ENCODE results near the gene SCN7A.
"Not testable (repeated sequence)": the region's sequence is repeated elsewhere in the genome, so short reads cannot be mapped to it uniquely, and the experiment has no call there.

The SCN7A gene

DNA sequence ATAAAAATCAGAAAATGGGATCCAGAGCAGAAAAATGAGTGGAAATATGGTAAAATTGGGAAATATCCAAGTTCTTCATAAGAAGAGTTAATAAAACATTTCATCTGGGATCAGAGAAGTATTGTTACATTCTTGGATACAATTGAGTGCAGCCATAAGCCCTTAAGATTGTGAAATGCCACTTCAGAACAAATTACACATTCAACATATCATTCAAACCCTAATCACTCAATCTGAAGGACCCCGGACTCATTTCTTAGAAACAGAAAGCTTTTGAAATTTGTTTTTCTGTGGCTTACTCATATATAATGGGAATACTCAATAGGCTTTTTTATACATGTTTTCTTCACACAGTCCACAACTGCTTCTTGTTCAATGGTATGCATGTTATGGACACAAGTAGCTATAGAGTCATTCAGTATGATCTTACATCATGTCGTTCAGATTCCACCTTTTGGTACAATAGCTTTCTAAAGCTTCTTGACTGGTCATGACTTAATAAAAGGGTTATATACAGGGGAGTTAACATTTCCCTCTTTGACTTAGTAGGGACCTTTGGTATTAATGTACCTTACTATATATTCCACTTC lies 39.9 kb downstream of the SCN7A start:
- in situ Hi-C loops (cut with MboI; ENCODE audit: low sequenced_read_pairs), result no loop called here

DNA sequence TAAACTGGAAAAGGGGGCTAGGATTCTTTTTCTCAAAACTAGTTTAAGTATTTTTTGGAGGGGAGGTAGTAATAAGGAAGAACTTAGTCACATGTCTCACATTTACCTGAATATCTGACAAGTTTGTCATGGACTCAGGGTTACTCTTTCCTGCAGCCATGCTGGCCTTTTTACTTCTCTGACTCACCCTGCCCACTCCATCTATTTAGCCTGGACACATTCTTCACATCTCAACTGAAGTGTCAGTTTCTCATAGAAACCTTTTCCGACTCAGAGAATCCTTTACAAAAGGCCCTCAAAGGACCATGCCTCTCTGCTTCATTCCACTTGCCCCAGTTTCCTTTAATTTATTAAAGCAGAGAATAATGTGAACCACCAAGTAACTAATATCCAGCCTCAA lies 42.6 kb downstream of the SCN7A start:
- in situ Hi-C loops (cut with MboI; ENCODE audit: low sequenced_read_pairs), result no loop called here

DNA sequence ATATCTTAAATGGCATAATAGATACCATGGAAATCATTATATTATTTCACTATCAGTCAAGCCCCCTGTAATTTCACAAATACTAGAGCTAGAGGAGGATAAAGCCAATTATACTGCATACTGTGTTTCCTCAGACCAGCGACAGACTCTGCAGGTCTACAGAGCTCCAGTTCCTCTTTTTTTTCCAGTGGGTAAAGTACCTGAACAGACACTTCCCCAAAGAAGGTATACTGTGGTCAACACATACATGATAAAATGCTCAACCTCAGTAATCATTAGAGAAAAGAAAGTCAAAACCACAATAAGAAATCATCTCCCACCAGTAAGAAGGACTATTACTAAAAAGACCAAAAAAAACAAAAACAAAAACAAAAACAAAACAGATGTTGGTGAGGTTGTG lies 44.6 kb downstream of the SCN7A start:
- in situ Hi-C loops (cut with MboI; ENCODE audit: low sequenced_read_pairs), result no loop called here

DNA sequence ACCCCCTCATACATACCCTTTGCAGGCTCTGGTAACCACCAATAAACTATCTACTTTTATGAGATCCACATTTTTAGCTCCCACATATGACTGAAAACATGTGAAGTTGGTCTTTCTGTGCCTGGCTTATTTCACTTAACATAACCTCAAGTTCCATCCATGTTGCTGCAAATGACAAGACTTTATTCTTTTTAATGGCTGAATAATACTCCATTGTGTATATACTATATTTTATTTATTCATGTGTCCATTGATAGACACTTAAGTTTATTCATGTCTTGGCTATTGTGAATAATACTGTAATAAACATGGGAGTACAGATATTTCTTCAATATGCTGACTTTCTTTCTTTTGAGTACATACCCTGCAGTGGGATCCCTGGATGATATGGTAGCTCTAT lies 45.9 kb downstream of the SCN7A start:
- in situ Hi-C loops (cut with MboI; ENCODE audit: low sequenced_read_pairs), result no loop called here

DNA sequence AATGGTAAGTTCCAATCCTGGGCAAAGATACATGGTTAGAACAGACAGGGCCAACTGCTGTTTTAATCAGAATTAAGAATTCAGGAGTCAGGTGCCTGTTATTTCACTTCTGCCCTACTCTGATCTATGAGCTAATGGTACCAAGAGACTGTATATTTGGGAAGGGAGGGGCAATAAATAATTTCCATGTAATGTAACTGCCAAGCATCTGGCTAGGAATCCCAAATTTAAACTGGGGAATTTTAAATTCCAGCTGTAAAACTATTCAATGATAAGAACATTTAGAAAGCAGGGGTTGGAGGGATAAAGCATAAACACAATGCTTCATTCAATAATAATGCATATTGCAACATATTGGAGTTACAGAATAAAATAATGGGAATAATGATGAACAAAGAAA lies 49.7 kb downstream of the SCN7A start:
- in situ Hi-C loops (cut with MboI; ENCODE audit: low sequenced_read_pairs), result no loop called here

DNA sequence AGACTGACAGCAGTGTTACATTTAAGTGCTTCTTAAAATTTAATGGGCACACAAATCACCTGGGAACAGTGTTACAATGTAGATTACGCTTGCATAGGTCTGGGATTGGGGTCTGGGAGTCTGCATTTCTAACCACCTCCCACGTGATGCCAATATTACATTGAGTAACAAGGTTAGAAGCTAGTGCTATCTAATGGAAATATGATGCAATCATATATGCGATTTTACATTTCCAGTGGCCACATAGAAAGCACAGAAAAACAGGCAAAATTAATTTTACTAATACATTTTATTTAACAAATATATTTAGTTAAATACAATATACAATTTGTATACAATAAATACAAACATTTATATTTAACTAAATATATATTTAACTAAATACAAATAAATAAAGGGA lies 53.7 kb downstream of the SCN7A start:
- in situ Hi-C loops (cut with MboI; ENCODE audit: low sequenced_read_pairs), result no loop called here

DNA sequence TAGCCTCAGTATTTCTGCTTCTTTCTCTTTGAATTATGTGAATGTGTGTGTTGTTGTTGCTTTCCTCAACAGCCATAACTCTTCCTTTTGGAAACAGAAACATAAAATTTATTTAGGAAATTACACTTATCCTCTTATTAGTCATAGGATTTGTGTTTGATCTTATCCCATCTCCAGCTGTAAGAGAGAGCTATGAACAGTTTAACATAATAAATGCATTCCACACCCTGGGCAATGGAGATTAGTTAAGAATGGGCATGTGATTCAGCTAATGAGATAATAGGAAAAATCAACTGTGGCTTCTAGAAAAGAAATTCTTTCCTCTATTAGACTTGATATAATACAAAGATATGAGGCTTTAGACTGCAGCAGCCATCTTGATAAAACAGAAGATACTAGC lies 55.0 kb downstream of the SCN7A start:
- in situ Hi-C loops (cut with MboI; ENCODE audit: low sequenced_read_pairs), result no loop called here

DNA sequence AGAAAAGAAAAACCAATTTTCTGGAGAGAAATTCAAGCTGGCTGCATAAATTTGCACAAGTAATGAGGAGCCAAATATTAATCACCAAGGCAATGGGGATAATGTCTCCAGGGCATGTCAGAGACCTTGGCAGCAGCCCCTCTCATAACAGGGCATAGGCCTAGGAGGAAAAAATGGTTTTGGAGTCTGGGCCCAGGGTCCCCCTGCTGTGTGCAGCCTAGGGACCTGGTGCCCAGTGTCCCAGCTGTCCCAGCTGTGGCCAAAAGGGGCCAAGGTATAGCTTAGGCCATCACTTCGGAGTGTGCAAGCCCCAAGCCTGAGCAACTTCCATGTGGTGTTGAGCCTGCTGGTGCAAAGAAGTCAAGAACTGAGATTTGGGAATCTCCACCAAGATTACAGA lies 57.1 kb downstream of the SCN7A start:
- in situ Hi-C loops (cut with MboI; ENCODE audit: low sequenced_read_pairs), result no loop called here

DNA sequence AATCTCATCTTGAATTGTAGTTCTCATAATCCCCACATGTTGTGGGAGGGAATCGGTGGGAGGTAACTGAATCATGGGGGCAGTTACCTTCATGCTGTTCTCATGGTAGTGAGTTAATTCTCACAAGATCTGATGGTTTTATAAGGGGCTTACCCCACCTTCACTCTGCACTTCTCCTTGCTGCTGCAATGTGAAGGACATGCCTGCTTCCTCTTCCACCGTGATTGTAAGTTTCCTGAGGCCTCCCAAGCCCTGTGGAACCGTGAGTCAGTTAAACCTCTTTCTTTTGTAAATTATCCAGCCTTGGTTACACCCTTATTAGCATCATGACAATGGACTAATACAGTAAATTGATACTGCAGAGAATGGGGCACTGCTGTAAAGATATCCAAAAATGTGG lies 57.9 kb downstream of the SCN7A start:
- in situ Hi-C loops (cut with MboI; ENCODE audit: low sequenced_read_pairs), result no loop called here

DNA sequence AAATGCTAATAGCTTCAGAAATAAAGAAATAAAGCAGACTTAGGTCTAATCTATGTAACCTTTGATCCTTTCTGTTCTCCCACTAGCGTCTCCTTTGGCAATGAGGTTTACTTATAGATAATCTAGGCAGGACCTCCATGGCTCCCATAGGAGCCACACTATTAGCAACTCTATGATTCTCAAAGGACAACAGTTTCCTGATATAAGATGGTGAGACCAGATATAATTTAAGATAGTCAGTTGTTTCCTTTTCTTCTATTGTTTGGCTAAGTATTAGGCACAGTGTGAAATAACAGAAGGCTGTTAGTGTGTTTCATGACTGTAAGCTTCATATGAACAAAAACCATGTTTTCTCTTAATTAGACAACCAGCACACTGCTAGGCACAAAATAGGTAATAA lies 59.6 kb downstream of the SCN7A start:
- in situ Hi-C loops (cut with MboI; ENCODE audit: low sequenced_read_pairs), result no loop called here

DNA sequence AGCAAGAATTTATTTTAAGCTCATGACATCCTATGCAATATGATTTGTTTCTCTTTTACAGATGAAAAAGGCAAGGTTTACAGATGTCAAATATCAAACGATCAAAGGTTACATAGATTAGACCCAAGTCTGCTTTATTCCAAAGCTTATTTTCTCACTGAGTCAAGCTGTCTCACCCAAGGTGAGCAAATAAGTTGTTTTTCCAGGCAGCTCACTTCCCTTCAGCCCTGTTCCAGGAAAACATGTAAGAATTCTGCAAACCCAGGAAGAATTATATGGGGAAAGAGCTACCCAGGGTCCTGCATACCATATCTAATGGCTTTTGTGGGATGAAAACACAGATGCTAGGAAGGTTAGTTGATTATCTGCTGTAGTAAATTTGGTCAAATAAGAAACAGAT lies 60.6 kb downstream of the SCN7A start:
- in situ Hi-C loops (cut with MboI; ENCODE audit: low sequenced_read_pairs), result no loop called here

DNA sequence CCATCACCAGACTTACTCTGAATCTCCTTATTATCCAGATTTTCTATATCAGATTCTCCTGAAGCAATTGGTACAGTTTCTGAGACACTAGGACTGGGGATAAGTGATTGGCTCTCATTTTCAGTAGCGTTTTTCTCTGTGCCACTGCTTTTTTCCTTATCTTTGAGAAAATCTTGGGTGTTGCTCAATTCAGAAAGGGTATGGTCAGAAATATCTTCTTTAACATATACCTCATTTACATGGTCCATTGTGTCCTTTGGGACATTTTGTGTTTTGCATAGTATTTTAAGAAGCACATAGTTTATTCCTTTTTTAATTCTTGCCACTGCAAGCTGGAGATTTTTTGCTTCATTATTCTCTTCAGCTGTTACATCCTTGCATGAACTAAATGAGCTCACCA lies 61.7 kb downstream of the SCN7A start:
- in situ Hi-C loops (cut with MboI; ENCODE audit: low sequenced_read_pairs), result no loop called here

DNA sequence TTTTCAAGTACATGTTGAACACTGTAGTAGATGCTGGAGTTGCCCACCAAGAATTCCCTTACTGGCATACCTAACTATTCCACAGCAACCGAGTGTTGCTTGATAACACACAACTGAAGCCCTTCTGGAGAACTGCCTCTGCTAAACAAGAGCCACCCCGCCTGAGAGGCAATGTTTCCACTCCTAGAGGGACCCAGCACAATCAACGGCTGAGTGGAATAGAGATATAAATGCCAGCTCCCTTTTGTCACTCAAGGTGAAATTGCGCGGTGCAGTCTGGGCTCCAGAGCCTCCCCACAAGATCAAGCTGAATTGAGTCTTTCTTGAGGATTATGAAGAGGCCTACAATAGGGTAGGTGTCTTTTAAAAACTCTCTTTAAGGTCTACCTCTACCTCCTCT lies 69.2 kb downstream of the SCN7A start:
- in situ Hi-C loops (cut with MboI; ENCODE audit: low sequenced_read_pairs), result no loop called here

DNA sequence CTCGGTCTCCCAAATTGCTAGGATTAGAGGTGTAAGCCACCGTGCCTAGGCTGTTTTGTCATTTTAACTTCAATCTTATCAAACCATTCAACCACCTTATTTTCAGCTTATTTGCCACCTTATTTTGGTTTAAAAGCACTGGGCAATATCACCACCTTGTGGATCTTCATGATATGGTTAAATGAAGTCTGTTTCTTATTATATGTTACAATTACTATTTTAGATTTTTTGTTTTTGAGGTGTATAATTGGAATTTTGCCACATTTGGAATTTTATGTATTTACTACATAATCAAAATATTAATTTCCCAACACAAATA lies 74.5 kb downstream of the SCN7A start:
- in situ Hi-C loops (cut with MboI; ENCODE audit: low sequenced_read_pairs), result no loop called here

DNA sequence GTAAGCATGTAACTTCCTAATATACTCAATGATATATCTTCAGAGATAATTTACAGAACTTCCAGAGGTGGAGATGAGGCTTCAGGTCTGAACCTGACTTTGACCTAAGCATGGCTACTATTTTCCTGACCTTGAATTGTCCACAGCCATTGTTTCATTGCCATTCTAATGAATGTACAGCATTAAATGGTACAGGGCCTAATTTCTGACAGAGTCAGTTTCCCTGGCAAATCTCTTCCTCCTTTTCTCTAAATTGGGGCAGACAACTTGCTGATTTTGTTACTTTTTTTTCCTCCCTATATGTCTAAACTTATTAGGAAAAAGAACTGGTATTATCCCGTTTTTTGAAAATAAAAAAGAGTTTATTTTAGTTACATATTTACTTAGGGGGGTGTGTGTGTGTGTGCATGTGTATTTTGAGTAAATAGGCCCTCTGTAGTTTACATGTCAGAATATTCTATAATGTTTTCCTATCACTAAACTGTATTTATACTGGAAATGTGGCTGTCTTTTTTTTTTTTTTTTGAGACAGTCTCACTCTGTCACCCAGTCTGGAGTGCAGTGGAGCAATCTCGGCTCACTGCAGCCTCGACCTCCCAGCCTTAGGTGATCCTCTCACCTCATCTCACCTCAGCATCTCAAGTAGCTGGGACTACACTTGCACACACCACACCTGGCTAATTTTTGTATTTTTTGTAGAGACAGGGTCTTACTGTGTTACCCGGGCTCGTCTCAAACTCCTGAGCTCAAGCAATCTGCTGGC lies 75.0 kb downstream of the SCN7A start:
- in situ Hi-C loops (cut with MboI; ENCODE audit: low sequenced_read_pairs), result no loop called here

DNA sequence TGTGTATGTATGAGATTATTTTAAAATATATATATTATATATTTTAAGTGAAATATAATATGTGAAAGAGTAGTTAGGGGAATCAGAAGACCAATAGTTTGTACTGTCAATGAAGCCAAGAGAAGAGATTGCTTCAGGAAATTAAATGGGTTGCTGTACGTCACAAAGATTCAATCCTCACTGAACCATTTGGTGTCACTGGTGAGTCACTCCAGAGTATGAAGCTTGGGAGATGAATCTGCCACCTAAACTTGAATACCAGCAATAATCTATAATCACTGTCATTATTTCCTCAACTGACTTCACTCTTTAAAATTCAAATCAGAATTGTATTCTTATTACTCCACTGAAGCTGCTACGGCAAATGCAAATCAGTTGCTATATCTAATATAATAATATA lies 76.4 kb downstream of the SCN7A start:
- in situ Hi-C loops (cut with MboI; ENCODE audit: low sequenced_read_pairs), result no loop called here

DNA sequence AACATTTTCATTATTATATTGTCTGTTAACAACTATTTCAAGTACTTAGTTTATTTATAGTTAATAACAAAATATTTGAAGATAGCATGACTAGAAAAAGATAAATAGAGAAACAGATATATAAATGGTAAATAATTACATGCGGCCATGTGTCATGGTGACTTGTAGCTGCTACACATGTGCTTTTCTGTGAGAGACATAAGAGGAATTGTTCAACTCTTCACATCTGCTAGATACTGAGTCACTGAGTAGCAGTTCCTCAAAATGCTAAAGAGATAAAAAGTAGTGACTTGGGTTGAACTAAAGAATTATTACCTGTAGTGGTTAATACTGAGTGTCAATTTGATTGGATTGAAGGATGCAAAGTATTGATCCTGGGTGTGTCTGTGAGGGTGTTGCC lies 80.8 kb downstream of the SCN7A start:
- in situ Hi-C loops (cut with MboI; ENCODE audit: low sequenced_read_pairs), result no loop called here

DNA sequence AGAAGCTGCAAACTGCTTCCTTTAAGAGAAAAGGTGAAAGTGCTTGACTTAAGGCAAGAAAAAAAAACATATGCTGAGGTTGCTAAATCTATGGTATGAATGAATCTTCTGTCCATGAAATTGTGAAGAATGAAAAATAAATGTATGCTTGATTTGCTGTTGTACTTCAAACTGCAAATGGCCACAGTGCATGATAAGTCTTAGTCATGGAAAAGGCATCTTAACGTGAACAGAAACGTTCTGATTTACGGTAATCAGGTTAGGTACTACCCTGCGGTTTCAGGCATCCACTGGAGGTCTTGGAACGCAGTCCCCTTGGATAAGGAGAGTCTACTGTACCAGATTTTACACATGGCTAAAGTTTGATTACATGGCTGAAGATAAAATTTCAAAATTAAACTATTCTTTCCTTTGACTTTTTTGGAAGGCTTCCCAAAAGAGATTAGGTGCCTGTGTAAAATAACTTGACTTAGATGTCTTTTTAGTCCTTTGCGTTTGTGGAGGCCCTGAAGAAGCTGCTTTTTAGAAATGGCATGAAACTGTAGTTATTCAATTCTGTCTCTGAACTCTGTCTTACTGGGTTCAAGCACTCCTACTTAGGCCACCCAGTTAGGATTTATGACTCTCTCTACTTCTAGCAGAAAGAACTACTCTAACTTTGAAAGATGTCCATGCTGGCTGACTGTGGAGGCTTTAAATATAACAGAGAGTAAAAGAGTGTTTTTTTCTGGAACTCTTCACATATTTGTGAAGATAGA lies 82.4 kb downstream of the SCN7A start:
- in situ Hi-C loops (cut with MboI; ENCODE audit: low sequenced_read_pairs), result no loop called here

DNA sequence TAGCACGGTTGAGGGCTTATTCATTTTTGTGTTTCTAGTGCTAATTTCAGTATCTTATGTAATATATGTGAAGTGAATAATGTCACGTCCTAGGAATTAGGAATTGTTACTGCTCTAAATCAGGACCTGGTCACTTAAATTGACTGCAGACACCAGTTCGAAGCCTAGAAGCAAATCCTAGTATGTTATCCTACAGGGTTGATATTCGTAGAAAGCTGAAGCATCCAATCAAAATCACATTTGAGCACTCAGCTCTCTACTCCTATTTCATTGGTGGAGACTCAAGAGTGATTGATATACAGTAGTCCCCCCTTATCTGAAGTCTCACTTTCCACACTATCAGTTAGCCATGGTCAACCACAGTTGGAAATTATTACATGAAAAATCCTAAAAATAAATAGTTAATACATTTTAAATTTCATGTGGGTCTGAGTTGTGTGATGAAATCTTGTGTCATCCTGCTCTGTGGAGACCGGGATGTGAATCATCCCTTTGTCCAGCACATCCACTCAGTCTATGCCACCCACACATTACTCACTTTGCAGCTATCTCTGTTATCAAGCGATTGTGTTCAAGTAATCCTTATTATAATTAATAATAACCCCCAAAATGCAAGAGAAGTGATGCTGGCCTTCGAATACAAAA lies 83.1 kb downstream of the SCN7A start:
- in situ Hi-C loops (cut with MboI; ENCODE audit: low sequenced_read_pairs), result no loop called here

DNA sequence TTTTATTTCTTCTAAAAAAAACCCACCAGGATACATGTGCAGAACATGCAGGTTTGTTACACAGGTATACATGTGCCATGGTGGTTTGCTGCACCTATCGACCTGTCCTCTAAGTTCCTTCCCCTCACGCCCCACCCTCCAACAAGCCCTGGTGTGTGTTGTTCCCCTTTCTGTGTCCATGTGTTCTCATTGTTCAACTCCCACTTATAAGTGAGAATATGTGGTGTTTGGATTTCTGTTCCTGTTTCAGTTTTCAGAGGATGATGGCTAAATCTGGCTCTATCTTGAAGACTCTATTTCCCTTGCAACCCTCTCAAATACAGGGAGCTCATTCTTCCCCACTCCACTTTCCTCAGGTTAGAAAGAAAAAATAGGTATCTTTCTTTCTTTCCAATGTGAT lies 86.3 kb downstream of the SCN7A start:
- in situ Hi-C loops (cut with MboI; ENCODE audit: low sequenced_read_pairs), result not testable (repeated sequence)

DNA sequence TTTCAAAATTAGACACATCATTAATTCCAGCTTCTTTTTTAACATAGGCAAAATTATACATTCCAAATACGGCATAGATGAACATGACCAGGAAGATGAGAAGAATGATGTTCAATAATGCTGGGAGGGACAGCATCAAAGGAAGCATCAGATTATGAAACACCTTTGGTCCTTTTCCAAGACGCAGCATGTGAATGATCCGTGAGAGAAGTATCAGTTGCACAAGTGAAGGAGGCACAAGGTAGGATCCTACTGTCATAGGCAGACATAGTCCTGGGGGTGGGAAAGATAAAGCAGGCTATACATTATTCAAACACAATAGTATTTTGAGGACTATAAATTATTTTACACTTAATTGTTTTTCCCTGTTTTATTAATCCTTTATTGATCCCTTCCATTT lies 87.7 kb downstream of the SCN7A start:
- in situ Hi-C loops (cut with MboI; ENCODE audit: low sequenced_read_pairs), result no loop called here

DNA sequence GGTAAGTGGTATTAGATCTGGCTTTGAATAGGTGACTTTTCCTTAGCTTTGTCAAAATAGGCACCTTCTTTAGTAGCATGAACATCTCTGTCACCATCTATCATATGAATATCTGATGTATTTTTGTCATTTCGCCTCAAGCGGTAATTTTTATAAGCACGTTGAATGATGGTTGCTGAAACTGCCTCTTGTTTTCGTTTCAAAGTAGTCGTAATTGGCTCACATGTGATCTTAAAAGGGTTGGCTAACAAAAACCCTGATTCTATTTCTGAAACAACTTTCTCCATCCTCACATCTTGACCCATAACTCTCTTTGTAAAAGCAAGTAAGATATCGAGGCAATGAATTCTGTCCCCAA lies 88.5 kb downstream of the SCN7A start:
- in situ Hi-C loops (cut with MboI; ENCODE audit: low sequenced_read_pairs), result no loop called here

Measured in HL-60/S4 treated with phorbol 12-myristate 13-acetate at 8.2 ng/mL for 4 days and 3 days (cell line).